ENCODE measurements around the gene EFNA4. TPM values are rescaled to one million over a fixed set of nuclear protein-coding genes. Genes with fewer than 3 reads are reported as not detected.

Gene EFNA4
- total RNA-seq, 1 donor from 2014 or later: 5.3 TPM

DNA sequence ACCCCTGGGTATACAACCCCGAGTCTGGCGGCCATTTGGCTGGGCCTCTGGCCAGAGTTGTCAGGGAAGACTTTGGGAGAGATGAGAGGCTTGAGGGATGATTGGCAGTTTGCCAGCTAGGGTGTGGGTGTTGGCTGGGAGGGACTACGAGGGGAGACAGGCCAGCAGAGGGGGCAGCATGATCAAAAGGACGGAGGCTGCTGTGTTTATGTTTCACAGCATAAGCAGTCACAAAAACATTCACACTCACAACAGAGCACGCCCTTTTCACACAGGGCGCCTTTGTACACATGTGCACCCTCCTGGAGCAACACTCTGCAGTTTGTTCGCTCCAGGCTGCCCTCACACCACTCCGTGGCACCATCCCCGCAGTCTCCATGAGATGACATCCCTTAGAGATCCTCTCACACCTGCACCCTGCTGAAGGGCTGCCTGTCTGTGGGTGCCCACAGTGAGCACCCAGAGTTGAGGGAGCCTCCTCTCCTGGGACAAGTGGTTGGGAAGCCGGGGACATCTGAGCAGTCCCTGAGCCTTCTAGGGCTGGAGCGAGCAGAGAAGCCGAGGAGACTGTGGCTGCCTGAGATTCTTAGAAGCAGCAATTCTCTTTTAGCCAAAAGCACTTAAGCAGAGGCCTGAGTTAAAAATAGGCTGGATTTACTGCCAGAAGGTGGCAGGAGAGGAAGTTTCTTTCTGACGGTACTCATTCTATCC lies 30.5 kb downstream of the EFNA4 start:
- H3K27ac ChIP-seq: peak overlapping the region; percentile 49
- no peaks in the 10 kb centered on the region for H3K27me3 ChIP-seq
- H3K4me1 ChIP-seq: peaks cover 12% of the 10 kb centered on the region
- DNase-seq (no peak), ATAC-seq (peak; percentile 75)
- no peaks in the 10 kb centered on the region for H3K36me3 ChIP-seq
- H3K9me3 ChIP-seq: no peaks in the 10 kb centered on the region
- no peak overlapping the region for H3K4me3 ChIP-seq
- TF ChIP-seq CTCF (IDR thresholded peaks at IDR 0.05): peak; percentile 42
- intact Hi-C loops (cut with DNase I): loop anchor here (5.0 kb wide), 2 partner anchors 33 to 73 kb away; partner anchors contain the start of gene EFNA1

DNA sequence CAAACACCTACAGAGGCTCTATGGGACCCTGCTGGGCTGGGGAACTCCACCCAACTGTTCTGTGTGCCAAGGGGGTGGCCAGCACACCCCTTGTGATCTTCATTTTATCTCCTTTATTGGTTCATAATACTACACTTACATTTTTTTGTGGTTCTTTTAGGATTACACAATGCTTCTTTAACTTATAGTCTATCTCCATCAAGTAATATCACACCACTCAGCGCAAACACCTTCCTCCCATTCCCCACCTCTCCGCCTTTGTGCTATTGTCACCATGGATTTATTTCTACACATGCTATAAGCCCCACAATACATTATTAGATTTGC lies 31.0 kb downstream of the EFNA4 start:
- no peak for DNase-seq
- peak overlapping the region; percentile 49 for H3K27ac ChIP-seq
- no peaks in the 10 kb centered on the region for H3K27me3 ChIP-seq
- intact Hi-C loops (cut with DNase I): loop anchor here (5.0 kb wide), 2 partner anchors 33 to 73 kb away; partner anchors contain the start of gene EFNA1
- H3K9me3 ChIP-seq: no peaks in the 10 kb centered on the region
- H3K4me1 ChIP-seq: peaks cover 12% of the 10 kb centered on the region
- TF ChIP-seq CTCF (IDR thresholded peaks at IDR 0.05): peak; percentile 1
- H3K4me3 ChIP-seq: no peak overlapping the region
- H3K36me3 ChIP-seq: no peaks in the 10 kb centered on the region
- ATAC-seq: no peak

- Histone ChIP-seq H3K36me3 (no peaks in the 10 kb centered on the region), H3K9me3 (no peaks in the 10 kb centered on the region), H3K4me1 (peaks cover 7% of the 10 kb centered on the region), H3K27ac (no peak overlapping the region), H3K27me3 (no peaks in the 10 kb centered on the region), H3K4me3 (no peak overlapping the region)
- TF ChIP-seq CTCF (IDR thresholded peaks at IDR 0.05): no peak
- intact Hi-C loops (cut with DNase I): no loop called here
- DNase-seq (no peak), ATAC-seq (no peak)
These were observed 35.8 kb downstream of the EFNA4 start for GRCh38 chr1:155099331-155099730.

DNA sequence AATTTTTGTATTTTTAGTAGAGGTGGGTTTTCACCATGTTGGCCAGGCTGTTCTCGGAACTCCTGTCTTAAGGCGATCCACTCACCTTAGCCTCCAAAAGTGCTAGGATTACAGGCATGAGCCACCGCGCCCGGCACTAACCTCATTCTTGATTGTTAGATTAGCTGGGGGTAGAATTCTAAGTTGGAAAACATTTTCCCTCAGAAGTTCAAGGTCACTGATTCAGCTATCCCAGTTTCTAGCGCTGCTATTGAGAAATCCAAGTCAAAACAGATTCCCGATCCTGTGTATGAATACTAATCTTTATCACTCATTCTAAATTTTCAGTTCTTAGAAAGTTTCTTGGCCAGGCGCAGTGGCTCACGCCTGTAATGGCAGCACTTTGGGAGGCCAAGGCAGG lies 39.8 kb downstream of the EFNA4 start:
- TF ChIP-seq CTCF (IDR thresholded peaks at IDR 0.05): no peak
- no peak for ATAC-seq
- DNase-seq: no peak
- Histone ChIP-seq H3K4me1 (peaks cover 9% of the 10 kb centered on the region), H3K27ac (no peak overlapping the region), H3K36me3 (no peaks in the 10 kb centered on the region), H3K9me3 (no peaks in the 10 kb centered on the region), H3K27me3 (no peaks in the 10 kb centered on the region), H3K4me3 (no peak overlapping the region)
- intact Hi-C loops (cut with DNase I): no loop called here

DNA sequence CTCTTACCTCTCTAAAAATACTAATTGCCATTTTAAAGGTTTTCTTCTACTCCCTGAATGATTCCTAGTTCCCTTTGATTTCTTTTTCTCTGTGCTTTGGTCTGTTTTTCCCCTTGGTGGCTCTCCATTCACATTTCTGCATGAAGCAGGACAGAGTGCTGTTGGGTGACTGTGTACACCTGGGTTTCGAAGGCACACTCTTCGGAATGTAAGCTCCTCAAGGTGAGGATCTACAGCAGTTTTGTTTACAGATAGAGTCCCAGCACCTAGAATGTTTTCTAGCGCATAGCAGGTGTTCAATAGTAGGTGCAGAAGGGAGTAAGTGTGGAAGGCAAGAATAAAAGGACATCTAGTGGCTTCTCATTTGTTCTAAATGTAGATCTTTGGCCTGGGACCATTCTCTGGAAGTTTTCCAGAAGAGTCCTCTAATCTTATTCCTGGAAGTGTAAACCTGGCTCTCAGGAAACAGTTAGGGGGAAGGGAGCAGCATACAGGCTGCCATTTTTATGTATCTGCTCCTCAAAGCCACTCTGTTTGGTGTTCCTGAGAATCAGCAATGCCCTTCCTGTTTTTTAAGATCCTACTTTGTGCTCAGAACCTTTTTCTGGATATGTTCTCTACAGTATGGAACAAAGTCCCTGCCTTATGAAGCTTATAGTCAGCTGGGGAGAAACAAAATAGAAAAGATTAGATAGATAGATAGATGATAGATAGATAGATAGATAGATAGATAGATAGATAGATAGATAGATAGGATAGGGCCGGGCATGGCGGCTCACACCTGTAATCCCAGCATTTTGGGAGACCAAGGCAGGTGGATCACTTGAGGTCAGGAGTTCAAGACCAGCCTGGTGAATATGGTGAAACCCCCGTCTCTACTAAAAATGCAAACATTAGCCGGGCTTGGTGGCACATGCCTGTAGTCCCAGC lies 41.3 kb downstream of the EFNA4 start:
- peaks cover 9% of the 10 kb centered on the region for H3K4me1 ChIP-seq
- no peaks in the 10 kb centered on the region for H3K9me3 ChIP-seq
- no peak for TF ChIP-seq CTCF (IDR thresholded peaks at IDR 0.05)
- DNase-seq (no peak), ATAC-seq (peak; percentile 30)
- intact Hi-C loops (cut with DNase I): no loop called here
- peak overlapping the region; percentile 20 for H3K27ac ChIP-seq
- H3K4me3 ChIP-seq: no peak overlapping the region
- no peaks in the 10 kb centered on the region for H3K36me3 ChIP-seq
- no peaks in the 10 kb centered on the region for H3K27me3 ChIP-seq

All from upper lobe of right lung (tissue), 1 donor.